Measurements from ENCODE around the gene EPB41L3.

DNA sequence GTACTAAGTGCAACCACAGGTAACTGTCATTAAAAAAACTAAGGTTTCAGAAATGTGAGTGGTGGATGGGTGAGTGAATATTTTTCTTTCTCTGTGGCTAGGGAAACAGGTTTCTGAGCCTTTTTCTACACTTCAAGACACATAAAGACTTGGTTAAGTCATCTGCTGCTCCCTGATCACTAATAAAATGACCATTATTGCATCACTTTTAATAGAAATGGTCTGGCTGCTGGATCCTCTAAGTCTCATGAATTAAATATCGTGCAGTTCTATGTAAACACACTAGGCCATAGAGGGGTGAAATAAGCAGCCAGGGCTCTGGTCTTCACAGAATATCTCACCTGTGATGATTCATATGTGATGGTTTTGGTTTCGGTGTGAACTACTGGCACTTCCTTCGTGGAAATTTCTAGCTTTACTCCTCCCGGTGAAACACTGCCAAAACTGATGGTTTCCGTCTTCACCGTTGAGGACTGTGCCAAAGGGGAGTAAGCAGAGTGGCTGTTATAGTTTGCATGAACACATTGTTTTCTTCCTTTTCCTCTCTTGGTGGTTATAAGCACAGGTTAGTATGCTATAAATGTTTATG lies 147.8 kb downstream of the EPB41L3 start:
- no peak for TF ChIP-seq EZH2 (IDR thresholded peaks at IDR 0.05; ENCODE audit: low read length)
- TF ChIP-seq, protein P1, sequence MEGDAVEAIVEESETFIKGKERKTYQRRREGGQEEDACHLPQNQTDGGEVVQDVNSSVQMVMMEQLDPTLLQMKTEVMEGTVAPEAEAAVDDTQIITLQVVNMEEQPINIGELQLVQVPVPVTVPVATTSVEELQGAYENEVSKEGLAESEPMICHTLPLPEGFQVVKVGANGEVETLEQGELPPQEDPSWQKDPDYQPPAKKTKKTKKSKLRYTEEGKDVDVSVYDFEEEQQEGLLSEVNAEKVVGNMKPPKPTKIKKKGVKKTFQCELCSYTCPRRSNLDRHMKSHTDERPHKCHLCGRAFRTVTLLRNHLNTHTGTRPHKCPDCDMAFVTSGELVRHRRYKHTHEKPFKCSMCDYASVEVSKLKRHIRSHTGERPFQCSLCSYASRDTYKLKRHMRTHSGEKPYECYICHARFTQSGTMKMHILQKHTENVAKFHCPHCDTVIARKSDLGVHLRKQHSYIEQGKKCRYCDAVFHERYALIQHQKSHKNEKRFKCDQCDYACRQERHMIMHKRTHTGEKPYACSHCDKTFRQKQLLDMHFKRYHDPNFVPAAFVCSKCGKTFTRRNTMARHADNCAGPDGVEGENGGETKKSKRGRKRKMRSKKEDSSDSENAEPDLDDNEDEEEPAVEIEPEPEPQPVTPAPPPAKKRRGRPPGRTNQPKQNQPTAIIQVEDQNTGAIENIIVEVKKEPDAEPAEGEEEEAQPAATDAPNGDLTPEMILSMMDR (optimal IDR thresholded peaks at IDR 0.05 in 1 of 3, IDR thresholded peaks at IDR 0.05 in 1 of 3, conservative IDR thresholded peaks at IDR 0.05 in 1 of 3; ENCODE audit: extremely low read depth in 1 of 3, insufficient read depth in 2 of 3, low read length in 3 of 3): no peak

All from keratinocyte (primary cell).